WTC11 (cell line): ENCODE results near the gene SLC7A6. TPM values are rescaled to one million over a fixed set of nuclear protein-coding genes. Genes with fewer than 3 reads are reported as not detected.
A peak's percentile ranks its signal among the peaks of the same experiment; 100 is the strongest.

ENCODE experiments used
- ATAC-seq: fragments of 200-7000 bp; cut with Tn5 transposase; 2 replicates; pipeline ENCODE4 v1.10.0; 2021; ENCODE audit warnings: mild to moderate bottlenecking, moderate library complexity
- CTCF ChIA-PET: fragments of 300-600 bp; sonication (Branson Sonifier 250); formaldehyde crosslinking; loops from one replicate; lab custom pipeline; 2021; ENCODE audit warnings: antibody characterized with exemption; lab: Charles Lee
- POLR2A ChIA-PET: fragments of 350-600 bp; sonication (Branson Sonifier 250); formaldehyde crosslinking; loops from one replicate; lab custom pipeline; 2021; ENCODE audit warnings: antibody characterized with exemption; lab: Charles Lee
- DNase-seq: peaks from one replicate; pipeline ENCODE4 v3.0.0; 2021; ENCODE audit warnings: low spot score
- H3K27ac Mint-ChIP-seq: 2 replicates; pipeline ENCODE4 v1.8.0; 2021; ENCODE audit warnings: mixed read lengths
- H3K27me3 Mint-ChIP-seq: 2 replicates; pipeline ENCODE4 v1.8.0; 2021; ENCODE audit warnings: low read depth, mild to moderate bottlenecking, moderate library complexity, mixed read lengths
- H3K36me3 Mint-ChIP-seq: 2 replicates; pipeline ENCODE4 v1.8.0; 2021; ENCODE audit warnings: mixed read lengths
- H3K4me1 Mint-ChIP-seq: 2 replicates; pipeline ENCODE4 v1.8.0; 2022; ENCODE audit warnings: mixed read lengths
- H3K4me3 Mint-ChIP-seq: 2 replicates; pipeline ENCODE4 v1.8.0; 2021; ENCODE audit warnings: mild to moderate bottlenecking, moderate library complexity, mixed read lengths
- H3K9me3 Mint-ChIP-seq: 2 replicates; pipeline ENCODE4 v1.8.0; 2021; ENCODE audit warnings: mixed read lengths
- EMX1 ChIP-seq: fragments of 250-450 bp; sonication (Bioruptor Pico); IDR thresholded peaks from 2 replicates; pipeline ENCODE4 v1.8.0; 2021; ENCODE audit warnings: mild to moderate bottlenecking
- ESRRA ChIP-seq: sonication (generic); formaldehyde crosslinking; IDR thresholded peaks from 2 replicates; pipeline ENCODE4 v1.8.1; 2022; ENCODE audit warnings: mild to moderate bottlenecking, missing genetic modification reagents, borderline replicate concordance
- FOXP1 ChIP-seq: sonication (generic); formaldehyde crosslinking; IDR thresholded peaks from 2 replicates; pipeline ENCODE4 v1.8.0; 2022; ENCODE audit warnings: missing genetic modification reagents, mild to moderate bottlenecking, moderate library complexity, borderline replicate concordance
- GABPB1 ChIP-seq: sonication (generic); formaldehyde crosslinking; IDR thresholded peaks from 2 replicates; pipeline ENCODE4 v1.8.1; 2023; ENCODE audit warnings: mild to moderate bottlenecking, missing genetic modification reagents
- JUN ChIP-seq: sonication (generic); formaldehyde crosslinking; IDR thresholded peaks from 2 replicates; pipeline ENCODE4 v1.8.0; 2023; ENCODE audit warnings: mild to moderate bottlenecking, missing genetic modification reagents
- MYBL2 ChIP-seq: sonication (generic); formaldehyde crosslinking; IDR thresholded peaks from 2 replicates; pipeline ENCODE4 v1.8.1; 2023; ENCODE audit warnings: mild to moderate bottlenecking, moderate library complexity, missing genetic modification reagents
- NFATC4 ChIP-seq: fragments of 250-450 bp; sonication (Bioruptor Pico); IDR thresholded peaks from 2 replicates; pipeline ENCODE4 v1.9.0; 2021; ENCODE audit warnings: mild to moderate bottlenecking
- NR1H2 ChIP-seq: sonication (generic); formaldehyde crosslinking; IDR thresholded peaks from 2 replicates; pipeline ENCODE4 v1.9.0; 2021; ENCODE audit warnings: mild to moderate bottlenecking, moderate library complexity, missing genetic modification reagents
- RORB ChIP-seq: fragments of 250-450 bp; sonication (Bioruptor Pico); IDR thresholded peaks from 2 replicates; pipeline ENCODE4 v1.9.0; 2021; ENCODE audit warnings: mild to moderate bottlenecking
- TP53 ChIP-seq: sonication (generic); formaldehyde crosslinking; IDR thresholded peaks from 2 replicates; pipeline ENCODE4 v1.8.1; 2023; ENCODE audit warnings: mild to moderate bottlenecking, missing genetic modification reagents
- ZNF263 ChIP-seq: sonication (generic); formaldehyde crosslinking; IDR thresholded peaks from 2 replicates; pipeline ENCODE4 v1.8.1; 2022; ENCODE audit warnings: low read depth, mild to moderate bottlenecking, moderate library complexity, missing genetic modification reagents
- ZNF423 ChIP-seq: fragments of 250-450 bp; sonication (Bioruptor Pico); IDR thresholded peaks from 2 replicates; pipeline ENCODE4 v2.1.2; 2022; ENCODE audit warnings: mild to moderate bottlenecking, moderate library complexity
- total RNA-seq: library from RNA; stranded (reverse); gene quantifications from 3 replicates; pipeline ENCODE4 v1.2.3, GENCODE V29; 2021
- TF ChIP-seq, protein P1 (sequence below): sonication (generic); formaldehyde crosslinking; IDR thresholded peaks from 2 replicates; pipeline ENCODE4 v1.8.0; 2023; ENCODE audit warnings: mild to moderate bottlenecking, missing genetic modification reagents
- TF ChIP-seq, protein P2 (sequence below): fragments of 250-450 bp; sonication (Bioruptor Pico); IDR thresholded peaks from 2 replicates; pipeline ENCODE4 v1.9.0; 2021; ENCODE audit warnings: mild to moderate bottlenecking, borderline replicate concordance
- TF ChIP-seq, protein P3 (sequence below): sonication (generic); formaldehyde crosslinking; IDR thresholded peaks from 2 replicates; pipeline ENCODE4 v1.8.1; 2023; ENCODE audit warnings: mild to moderate bottlenecking, missing genetic modification reagents
- TF ChIP-seq, protein P4 (sequence below): fragments of 200-600 bp; IDR thresholded peaks from 2 replicates; pipeline ENCODE4 v1.8.0; 2022; ENCODE audit warnings: antibody characterized with exemption
- TF ChIP-seq, protein P5 (sequence below): sonication (generic); formaldehyde crosslinking; IDR thresholded peaks from 2 replicates; pipeline ENCODE4 v1.8.1; 2022; ENCODE audit warnings: low read depth, mild to moderate bottlenecking, moderate library complexity, missing genetic modification reagents, borderline replicate concordance

Gene SLC7A6
- total RNA-seq, 1 experiment from 2014 or later: 27.4 TPM

DNA sequence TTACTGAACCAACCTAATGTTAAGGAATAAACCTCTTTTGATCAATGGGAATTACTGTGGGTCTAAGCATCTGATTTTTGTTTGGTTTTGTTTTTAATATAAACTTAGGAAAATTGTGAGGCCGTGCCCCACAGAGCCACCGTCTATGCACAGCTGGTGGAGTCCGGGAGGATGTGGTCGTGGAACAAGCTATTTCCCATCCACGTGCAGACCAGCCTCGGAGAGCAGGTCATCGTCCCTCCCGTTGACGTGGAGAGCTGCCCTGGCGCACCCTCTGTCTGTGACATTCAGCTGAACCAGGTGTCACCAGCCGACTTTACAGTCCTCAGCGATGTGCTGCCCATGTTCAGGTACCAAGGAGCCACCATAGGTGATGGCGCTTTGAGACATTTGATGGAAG is 74.9 kb downstream of the SLC7A6 start (continued):
- no peak for TF ChIP-seq EMX1
- no peak for TF ChIP-seq NR1H2

DNA sequence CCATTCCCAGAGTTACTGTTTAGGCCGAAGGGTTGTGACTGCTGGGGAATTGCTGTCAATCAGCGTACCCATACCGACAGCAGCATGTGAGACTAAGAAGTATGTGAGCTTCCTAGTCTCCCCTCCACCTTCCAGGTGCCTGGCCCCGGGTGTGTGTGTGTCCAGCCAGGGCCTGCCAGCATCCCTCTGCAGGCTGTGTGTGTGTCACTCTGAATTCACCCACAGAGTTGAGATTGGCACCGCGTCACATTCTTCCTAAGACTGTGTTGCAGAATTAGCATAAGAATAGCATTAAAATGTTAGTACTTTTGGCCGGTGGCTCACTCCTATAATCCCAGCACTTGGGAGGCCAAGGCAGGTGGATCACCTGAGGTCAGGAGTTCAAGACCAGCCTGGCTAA is 78.3 kb downstream of the SLC7A6 start:
- ChIA-PET POLR2A (no interaction called here), CTCF (no interaction called here)
- Mint-ChIP-seq H3K27ac (peak overlapping the region; percentile 83), H3K36me3 (peaks cover 56% of the 10 kb centered on the region), H3K4me3 (no peak overlapping the region), H3K4me1 (0 out of 2 replicates have a peak, but pooled peaks cover 3% of the 10 kb centered on the region), H3K27me3 (no peaks in the 10 kb centered on the region; the same call in 1 of the 2 replicates), H3K9me3 (no peaks in the 10 kb centered on the region)
- ATAC-seq: peak; percentile 50; the same call in 1 of the 2 replicates
- no peak for DNase-seq
- TF ChIP-seq, protein P1, sequence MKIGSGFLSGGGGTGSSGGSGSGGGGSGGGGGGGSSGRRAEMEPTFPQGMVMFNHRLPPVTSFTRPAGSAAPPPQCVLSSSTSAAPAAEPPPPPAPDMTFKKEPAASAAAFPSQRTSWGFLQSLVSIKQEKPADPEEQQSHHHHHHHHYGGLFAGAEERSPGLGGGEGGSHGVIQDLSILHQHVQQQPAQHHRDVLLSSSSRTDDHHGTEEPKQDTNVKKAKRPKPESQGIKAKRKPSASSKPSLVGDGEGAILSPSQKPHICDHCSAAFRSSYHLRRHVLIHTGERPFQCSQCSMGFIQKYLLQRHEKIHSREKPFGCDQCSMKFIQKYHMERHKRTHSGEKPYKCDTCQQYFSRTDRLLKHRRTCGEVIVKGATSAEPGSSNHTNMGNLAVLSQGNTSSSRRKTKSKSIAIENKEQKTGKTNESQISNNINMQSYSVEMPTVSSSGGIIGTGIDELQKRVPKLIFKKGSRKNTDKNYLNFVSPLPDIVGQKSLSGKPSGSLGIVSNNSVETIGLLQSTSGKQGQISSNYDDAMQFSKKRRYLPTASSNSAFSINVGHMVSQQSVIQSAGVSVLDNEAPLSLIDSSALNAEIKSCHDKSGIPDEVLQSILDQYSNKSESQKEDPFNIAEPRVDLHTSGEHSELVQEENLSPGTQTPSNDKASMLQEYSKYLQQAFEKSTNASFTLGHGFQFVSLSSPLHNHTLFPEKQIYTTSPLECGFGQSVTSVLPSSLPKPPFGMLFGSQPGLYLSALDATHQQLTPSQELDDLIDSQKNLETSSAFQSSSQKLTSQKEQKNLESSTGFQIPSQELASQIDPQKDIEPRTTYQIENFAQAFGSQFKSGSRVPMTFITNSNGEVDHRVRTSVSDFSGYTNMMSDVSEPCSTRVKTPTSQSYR: no peak
- no peak for TF ChIP-seq MYBL2 (CRISPR knock-in tag)
- TF ChIP-seq ESRRA (CRISPR knock-in tag): no peak
- TF ChIP-seq, protein P2, sequence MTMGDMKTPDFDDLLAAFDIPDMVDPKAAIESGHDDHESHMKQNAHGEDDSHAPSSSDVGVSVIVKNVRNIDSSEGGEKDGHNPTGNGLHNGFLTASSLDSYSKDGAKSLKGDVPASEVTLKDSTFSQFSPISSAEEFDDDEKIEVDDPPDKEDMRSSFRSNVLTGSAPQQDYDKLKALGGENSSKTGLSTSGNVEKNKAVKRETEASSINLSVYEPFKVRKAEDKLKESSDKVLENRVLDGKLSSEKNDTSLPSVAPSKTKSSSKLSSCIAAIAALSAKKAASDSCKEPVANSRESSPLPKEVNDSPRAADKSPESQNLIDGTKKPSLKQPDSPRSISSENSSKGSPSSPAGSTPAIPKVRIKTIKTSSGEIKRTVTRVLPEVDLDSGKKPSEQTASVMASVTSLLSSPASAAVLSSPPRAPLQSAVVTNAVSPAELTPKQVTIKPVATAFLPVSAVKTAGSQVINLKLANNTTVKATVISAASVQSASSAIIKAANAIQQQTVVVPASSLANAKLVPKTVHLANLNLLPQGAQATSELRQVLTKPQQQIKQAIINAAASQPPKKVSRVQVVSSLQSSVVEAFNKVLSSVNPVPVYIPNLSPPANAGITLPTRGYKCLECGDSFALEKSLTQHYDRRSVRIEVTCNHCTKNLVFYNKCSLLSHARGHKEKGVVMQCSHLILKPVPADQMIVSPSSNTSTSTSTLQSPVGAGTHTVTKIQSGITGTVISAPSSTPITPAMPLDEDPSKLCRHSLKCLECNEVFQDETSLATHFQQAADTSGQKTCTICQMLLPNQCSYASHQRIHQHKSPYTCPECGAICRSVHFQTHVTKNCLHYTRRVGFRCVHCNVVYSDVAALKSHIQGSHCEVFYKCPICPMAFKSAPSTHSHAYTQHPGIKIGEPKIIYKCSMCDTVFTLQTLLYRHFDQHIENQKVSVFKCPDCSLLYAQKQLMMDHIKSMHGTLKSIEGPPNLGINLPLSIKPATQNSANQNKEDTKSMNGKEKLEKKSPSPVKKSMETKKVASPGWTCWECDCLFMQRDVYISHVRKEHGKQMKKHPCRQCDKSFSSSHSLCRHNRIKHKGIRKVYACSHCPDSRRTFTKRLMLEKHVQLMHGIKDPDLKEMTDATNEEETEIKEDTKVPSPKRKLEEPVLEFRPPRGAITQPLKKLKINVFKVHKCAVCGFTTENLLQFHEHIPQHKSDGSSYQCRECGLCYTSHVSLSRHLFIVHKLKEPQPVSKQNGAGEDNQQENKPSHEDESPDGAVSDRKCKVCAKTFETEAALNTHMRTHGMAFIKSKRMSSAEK (CRISPR knock-in tag): no peak
- no peak for TF ChIP-seq NFATC4
- TF ChIP-seq ZNF263 (CRISPR knock-in tag): no peak
- no peak for TF ChIP-seq NR1H2
- no peak for TF ChIP-seq GABPB1 (CRISPR knock-in tag)
- TF ChIP-seq ZNF423 (CRISPR knock-in tag): no peak
- no peak for TF ChIP-seq TP53 (CRISPR knock-in tag)
- no peak for TF ChIP-seq FOXP1
- TF ChIP-seq, protein P3, sequence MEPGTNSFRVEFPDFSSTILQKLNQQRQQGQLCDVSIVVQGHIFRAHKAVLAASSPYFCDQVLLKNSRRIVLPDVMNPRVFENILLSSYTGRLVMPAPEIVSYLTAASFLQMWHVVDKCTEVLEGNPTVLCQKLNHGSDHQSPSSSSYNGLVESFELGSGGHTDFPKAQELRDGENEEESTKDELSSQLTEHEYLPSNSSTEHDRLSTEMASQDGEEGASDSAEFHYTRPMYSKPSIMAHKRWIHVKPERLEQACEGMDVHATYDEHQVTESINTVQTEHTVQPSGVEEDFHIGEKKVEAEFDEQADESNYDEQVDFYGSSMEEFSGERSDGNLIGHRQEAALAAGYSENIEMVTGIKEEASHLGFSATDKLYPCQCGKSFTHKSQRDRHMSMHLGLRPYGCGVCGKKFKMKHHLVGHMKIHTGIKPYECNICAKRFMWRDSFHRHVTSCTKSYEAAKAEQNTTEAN: no peak
- TF ChIP-seq, protein P4, sequence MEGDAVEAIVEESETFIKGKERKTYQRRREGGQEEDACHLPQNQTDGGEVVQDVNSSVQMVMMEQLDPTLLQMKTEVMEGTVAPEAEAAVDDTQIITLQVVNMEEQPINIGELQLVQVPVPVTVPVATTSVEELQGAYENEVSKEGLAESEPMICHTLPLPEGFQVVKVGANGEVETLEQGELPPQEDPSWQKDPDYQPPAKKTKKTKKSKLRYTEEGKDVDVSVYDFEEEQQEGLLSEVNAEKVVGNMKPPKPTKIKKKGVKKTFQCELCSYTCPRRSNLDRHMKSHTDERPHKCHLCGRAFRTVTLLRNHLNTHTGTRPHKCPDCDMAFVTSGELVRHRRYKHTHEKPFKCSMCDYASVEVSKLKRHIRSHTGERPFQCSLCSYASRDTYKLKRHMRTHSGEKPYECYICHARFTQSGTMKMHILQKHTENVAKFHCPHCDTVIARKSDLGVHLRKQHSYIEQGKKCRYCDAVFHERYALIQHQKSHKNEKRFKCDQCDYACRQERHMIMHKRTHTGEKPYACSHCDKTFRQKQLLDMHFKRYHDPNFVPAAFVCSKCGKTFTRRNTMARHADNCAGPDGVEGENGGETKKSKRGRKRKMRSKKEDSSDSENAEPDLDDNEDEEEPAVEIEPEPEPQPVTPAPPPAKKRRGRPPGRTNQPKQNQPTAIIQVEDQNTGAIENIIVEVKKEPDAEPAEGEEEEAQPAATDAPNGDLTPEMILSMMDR: no peak
- TF ChIP-seq, protein P5, sequence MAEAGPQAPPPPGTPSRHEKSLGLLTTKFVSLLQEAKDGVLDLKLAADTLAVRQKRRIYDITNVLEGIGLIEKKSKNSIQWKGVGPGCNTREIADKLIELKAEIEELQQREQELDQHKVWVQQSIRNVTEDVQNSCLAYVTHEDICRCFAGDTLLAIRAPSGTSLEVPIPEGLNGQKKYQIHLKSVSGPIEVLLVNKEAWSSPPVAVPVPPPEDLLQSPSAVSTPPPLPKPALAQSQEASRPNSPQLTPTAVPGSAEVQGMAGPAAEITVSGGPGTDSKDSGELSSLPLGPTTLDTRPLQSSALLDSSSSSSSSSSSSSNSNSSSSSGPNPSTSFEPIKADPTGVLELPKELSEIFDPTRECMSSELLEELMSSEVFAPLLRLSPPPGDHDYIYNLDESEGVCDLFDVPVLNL (CRISPR knock-in tag): no peak
- no peak for TF ChIP-seq RORB (CRISPR knock-in tag)
- TF ChIP-seq JUN (CRISPR knock-in tag): no peak
